Transverse colon (tissue), 3 donors: Measurements from ENCODE around the gene OR6J1.

Experiments
- CTCF ChIP-seq, 5 experiments: fragments of 200-600 bp in 3 of 5; fragments of 450-650 bp in 2 of 5; sonication (generic) in 3 of 5; IDR thresholded peaks; 1 replicate in 2 of 5; 2 replicates in 3 of 5; pipeline ENCODE4 v1.5.1; 2016 to 2017; ENCODE audit warnings: antibody characterized with exemption in 5 of 5, inconsistent platforms in 3 of 5, mild to moderate bottlenecking in 2 of 5, moderate library complexity in 1 of 5
- EP300 ChIP-seq: sonication (generic); formaldehyde crosslinking; IDR thresholded peaks from one replicate; pipeline ENCODE4 v1.6.1; 2017; ENCODE audit warnings: antibody characterized with exemption, low read depth

DNA sequence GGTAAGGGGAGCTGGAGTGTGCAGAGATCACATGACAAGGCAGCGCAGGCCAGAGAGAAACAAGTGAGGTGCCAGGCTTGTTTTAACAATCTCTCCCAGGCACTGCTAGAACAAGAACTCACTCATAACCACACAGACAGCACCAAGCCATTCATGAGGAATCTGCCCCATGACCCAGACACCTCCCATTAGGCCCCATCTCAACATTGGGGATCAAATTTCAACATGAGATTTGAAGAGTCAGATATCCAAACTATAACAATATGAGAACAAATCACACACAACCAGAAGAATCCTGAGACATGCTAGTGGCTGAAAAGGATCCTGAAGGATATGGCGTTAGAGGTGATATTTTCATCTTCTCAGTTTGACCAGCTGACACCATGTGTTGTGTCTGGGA, 21.9 kb downstream of the OR6J1 start:
- TF ChIP-seq CTCF (IDR thresholded peaks at IDR 0.05) (no peak), EP300 (no peak)
